Fibroblast of skin of right quadriceps (primary cell): ENCODE data around the gene TPPP.
A peak's percentile ranks its signal among the peaks of the same experiment; 100 is the strongest.
"Not testable (repeated sequence)": the region's sequence is repeated elsewhere in the genome, so short reads cannot be mapped to it uniquely, and the experiment has no call there.

Experiments
- DNase-seq: peaks from one replicate; pipeline ENCODE4 v3.0.0-alpha.2; 2013

The TPPP gene

DNA sequence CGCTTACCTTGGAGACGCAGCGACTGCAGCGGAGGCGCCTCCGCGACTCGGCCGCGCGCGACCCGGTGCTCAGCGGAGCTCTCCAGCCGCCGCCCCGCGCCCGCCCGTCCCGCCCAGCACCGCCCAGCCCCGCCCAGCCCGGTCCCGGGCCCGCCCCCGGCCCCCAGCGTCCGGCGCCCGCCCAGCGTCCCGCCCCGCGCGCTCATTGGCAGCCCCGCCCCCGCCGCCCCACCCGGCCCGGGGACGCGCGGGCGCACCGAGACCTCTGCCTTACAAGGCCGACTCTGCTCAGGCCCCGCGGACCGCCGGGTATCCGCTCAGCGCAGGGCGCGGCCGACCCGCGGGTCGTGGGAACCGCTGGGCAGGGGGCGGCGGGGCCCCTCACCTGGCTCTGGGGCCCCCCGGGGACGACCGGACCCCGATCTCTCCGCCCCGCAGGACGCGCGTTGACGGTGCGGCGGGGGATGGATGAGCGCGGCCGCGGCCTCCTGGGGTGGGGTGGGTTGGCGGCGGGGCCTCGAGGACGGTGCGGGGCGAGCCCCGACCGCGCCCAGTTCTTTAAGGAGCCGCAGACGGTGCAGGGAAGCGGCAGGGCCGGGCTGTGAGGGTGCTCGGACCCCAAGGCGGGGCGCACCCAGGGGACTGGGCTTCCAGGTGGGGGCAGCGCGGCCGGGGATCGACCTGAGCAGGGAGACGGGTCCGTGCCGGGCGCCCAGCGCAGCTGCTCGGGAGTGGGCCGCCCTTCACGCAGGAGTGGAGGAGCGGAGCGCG lies at the start of gene TPPP:
Gene TPPP (minus strand): TSS at position 82 of the 771 bp plus-strand sequence. CDS start 15,292 bp downstream, outside the sequence.
- DNase-seq, result peak; percentile 23

DNA sequence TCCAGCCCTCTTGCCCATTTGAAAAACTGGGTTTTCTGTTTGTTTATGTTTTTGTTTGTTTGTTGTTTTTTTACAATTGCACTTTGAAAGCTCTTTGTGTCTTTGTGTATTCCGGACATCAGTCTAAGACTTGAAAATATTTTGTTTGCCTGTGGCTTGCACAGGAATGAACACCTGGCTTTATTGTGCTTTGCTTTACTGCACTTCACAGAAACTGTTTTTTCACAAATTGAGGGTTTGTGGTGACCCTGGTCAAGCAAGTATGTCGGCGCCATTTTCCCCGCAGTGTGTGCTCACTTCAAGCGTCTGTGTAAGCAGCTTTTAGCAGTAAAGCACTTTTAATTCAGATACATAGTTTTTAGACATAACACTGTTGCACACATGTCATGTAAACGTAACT lies 49.1 kb upstream of the TPPP start:
- DNase-seq, result not testable (repeated sequence)

DNA sequence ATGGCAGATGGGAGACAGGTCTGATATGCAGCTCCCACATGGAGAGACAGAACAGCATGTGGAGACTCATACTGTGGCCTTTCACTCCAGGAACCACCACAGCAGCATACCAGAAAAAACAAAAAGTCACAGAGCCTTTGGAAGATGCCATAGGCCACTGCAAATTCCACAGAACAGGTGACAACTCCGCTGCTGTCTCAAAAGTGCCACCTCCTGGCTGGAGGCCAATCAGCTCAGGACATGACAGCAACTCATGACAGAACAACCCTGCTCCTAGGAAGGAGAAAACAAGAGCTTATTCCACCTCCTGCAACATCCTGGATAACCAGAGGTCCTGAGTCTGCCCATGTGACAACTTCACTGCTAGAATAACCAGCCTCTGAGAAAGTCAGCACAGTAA lies 41.0 kb upstream of the TPPP start:
- DNase-seq, result not testable (repeated sequence)

DNA sequence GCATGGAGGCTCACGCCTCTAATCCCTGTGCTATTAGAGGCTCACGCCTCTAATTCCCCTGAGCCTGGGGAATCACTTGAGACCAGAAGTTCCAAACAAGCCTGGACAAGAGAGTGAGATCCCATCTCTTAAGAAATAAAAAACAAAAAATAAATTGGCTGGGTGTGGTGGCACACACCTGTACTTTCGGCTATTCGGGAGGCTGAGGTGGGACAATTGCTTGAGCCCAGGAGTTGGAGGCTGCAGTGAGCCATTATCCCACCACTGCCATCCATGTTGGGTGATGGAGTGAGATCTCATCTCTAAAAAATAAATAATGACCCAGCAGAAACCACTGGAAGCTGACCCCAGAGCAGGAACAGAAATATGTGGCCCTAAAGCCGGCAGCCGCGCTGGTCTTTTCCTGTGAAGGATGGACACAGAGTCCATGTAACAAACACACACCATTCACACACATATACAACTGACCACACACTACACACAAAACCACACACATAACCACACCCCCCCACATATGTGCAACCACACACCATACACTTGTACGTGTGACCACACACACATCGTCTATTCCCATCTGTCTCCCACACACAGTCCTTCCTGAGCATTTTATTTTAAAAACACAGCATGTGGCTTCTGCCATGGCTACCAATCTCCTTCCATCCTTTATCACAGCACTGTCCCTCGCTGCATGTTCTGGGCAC lies 39.8 kb upstream of the TPPP start:
- DNase-seq, result not testable (repeated sequence)

DNA sequence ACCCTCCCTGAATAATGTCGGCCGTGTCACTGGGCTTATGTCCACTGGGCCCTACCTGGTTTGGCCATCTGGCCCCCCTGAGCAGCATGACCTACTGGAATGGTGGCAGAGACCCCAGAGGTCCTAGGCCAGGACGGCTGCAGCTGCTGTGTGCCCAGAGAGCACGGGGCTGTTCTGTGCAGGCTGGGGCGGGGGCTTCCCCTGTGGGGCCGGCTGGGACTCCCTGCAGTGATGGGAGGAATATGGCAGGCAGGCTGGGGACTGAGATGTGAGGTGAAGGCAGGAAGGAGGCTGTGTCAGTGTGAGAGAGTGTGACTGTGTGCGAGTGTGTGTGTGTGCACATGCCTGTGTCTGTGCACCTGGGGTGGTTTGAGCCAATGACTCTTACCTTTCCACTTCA lies 36.1 kb upstream of the TPPP start:
- not testable (repeated sequence) for DNase-seq

DNA sequence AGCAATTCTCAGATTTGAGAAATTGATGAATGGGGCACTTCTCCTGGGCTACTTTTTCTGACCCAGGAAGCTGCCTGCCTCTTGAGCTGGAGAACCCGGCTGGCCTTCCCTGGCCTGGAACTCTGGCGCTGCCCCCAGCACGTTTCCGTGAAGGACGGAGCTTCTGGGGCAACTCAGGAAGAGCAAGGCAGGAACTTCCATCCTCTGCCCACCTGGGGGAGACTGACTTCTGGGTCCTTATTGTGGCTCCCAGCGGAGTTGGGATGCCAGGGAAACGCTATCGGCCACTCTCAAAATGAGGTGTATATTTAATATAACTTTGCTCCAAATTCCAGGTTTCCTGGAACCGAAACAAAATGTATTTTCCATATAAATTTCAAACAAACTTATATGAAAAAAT lies 33.9 kb upstream of the TPPP start:
- not testable (repeated sequence) for DNase-seq

DNA sequence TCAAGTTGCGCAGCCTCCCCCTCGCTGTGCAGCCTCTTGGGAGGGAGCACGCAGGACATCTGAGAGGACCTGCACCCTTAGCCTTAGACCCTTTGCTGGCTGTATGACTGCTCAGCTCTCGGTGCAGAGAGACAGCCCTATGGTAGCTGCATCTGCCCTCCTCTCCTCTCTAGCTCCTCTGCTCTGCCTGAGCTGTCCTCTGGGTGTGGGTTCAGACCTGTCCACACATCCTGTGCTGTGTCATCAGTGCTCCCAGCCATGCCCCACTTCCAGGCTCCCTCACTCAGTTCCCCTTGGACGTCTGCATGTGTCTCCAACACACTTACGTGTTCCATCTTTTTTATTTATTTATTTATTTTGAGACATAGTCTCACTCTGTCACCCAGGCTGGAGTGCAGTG lies 30.7 kb upstream of the TPPP start:
- not testable (repeated sequence) for DNase-seq

DNA sequence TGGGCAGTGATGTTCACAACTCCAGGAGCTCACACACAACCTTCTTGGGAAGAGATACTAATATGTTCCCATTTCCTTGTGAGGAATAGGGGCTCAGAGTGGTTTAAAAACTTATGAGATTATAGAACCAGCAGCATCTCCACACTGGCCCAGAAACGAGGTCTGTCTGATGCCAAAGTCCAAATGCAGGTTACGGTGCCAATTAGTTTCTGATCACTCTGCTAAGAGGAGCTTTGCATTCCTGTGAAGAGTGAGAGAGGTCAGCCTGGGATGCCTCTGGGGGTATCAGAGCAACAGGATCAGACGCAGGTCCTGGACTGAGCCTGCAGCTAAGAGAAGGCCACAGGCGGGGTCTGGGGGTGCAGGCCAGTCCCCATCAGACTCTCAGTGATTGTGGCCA lies 30.2 kb upstream of the TPPP start:
- DNase-seq, result not testable (repeated sequence)

DNA sequence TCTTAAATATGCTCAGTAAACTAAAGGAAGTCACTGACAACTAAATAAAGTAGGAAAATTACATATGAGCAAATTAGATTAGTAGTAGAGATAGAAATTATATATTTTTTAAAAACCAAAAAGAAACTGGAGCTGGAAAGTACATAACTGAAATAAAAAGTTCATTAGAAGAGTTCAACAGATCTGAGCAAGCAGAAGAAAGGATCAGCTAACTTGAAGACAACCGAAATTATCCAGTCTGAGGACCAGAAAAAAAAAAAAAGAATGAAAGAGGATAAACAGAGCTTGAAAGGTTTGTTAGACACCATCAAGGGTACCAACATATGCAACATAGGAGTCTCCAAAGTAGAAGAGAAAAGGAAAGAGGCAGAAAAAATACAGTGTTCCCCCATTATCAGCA lies 26.2 kb upstream of the TPPP start:
- not testable (repeated sequence) for DNase-seq

DNA sequence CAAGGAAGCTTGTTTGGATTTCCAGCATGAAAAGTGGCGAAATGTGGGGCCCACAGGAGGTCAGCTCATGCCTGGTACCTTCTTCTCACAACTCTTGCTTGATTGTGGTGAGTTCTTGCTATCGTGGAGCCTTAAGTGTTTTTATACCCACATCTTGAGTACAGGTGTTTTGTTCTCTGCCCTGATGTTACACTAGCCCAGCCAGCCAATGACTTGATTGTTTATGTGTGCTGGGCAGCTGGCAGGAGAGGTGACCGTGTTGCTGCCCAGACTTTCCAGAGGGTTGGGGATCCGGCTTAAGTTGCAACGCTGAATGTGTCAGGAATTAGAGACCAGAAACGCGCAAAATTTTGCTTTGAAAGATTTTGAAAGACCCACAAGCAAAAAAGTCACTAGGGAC lies 24.0 kb upstream of the TPPP start:
- no peak for DNase-seq

DNA sequence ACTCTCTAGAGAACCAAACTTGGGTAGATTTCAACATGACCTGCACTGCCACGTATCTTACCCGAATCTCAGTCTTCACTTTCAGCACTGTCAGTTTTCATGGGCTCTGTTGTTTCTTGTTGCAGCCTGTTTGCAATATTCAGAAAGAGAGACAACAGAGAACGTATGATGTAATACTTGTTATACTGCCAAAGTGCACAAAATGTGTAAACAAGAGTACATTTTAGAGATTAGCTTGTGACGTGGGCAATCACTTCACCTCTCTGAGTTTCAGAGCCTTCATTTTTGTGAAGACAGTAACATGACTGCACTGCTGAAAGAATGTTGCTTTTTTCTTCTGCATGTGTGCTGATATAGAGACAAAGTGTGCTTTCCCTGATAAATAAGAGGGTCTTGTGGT lies 23.6 kb upstream of the TPPP start:
- not testable (repeated sequence) for DNase-seq

DNA sequence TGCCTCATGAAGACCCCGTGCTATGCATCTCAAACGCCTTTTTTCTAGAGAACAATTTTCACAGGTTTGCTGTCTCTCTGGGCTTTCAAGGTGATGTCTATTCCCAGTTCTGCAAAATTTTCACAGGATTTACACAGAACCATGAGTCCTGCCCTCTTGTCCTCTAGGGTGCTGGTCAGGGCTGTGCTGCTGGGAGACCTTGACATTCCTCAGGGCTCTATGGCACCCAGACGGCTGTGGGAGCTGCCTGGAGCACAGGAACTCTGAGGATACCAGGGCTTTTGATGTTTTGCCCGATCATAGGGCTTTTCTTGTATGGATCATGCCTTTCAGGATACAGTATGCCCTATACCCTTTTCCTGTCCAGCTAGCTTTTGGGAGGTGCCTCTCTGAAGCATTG lies 22.5 kb upstream of the TPPP start:
- DNase-seq, result not testable (repeated sequence)

DNA sequence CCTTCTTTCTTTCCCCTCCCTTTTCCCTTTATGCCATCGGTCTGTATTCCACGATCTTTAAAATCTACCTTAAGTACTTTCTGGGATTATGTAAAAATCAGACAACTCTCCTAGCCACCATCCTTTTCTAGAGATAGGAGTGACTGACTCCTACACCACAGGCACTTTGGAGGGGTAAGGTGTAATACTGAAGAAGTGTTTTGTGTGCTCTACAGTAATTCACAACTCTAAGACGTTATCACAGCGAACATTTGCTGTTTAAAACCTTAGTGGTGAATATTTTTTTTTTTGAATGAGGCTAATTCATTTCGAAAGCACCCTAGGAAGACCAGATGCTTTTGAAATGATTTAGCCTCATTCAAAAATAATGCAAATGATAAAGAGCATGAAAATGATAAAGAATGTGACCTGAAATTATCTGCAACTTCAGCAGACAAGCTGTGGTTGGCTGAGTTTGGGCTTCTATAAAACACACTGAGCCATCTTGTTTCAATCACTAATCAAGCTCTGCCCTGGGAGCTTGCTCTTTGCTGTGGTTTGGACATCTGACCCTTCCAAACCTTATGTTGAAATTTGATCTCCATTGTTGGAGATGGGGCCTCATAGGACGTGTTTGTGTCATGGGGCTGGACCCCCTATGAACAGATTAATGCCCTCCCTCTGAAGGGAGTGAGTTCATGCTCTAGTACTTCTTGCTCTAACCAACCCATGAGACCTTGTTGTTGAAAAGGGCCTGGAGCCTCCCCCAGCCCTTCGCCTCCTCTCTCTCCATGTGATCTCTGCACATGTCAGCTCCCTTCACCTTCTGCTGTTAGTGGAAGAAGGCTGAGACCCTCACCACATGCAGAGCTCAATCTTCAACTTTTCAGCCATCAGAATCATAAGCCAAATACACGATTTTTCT lies 21.3 kb upstream of the TPPP start:
- DNase-seq, result not testable (repeated sequence)

DNA sequence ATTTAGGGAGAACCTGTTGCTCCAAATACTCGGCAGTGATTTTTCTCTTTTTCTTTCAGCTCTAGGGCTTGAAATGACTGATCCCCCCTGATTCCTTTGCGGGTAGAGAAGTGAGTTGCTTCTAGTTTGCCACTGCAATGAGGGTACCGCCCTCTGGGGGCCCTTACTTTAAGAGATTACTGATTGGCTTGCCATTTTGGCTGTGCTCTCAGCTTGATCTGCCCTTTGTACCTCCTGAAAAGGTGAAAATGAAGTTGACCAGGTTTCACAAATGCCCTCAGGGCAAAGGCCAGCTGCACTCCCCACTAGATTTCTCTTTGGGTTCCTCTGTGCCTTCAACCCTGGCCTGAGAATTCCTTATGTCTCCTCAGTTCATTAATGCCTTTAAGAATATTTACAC lies 20.5 kb upstream of the TPPP start:
- DNase-seq, result not testable (repeated sequence)

DNA sequence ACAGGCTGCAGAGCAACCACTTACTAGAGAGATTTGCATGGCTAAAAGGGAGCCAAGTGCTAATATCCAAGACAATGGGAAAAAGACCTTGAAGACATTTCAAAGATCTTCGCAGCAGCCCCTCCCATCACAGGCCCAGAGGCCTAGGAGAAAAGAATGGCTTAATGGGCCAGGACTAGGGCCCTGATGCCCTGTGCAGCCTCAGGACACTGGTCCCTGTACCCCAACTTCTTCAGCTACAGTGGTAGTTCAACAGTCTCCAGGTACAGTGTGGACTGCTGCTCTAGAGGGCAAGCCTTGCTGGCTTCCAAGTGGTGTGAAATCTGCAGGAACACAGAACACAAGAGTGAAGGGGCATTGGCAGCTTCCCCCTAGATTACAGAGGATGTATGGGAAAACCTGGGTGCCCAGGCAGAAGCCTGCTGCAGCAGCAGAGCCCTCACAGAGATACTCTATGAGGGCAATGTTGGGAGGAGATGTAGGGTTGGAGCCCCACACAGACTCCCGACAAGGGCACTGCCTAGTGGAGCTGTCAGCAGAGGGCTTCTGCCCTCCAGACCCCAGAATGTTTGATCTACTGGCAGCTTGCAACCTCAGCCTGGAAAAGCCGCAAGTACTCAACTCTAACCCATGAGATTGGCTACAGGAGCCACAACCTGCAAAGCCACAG lies 15.8 kb upstream of the TPPP start:
- not testable (repeated sequence) for DNase-seq

DNA sequence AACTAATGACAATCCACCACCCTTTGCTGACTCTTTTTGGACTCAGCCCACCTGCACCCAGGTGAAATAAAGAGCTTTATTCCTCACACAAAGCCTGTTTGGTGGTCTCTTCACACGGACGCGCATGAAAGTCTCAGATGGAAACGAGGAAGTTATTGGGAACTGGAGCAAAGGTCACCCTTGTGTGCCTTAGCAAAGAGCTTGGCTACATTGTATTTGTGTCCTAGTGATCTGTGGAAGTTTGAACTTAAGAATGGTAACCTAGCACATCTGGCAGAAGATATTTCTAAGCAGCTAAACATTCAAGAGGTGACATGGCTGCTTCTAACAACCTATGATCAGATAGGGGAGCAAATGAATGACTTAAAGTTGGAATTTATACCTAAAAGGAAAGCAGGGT lies 15.2 kb upstream of the TPPP start:
- not testable (repeated sequence) for DNase-seq

DNA sequence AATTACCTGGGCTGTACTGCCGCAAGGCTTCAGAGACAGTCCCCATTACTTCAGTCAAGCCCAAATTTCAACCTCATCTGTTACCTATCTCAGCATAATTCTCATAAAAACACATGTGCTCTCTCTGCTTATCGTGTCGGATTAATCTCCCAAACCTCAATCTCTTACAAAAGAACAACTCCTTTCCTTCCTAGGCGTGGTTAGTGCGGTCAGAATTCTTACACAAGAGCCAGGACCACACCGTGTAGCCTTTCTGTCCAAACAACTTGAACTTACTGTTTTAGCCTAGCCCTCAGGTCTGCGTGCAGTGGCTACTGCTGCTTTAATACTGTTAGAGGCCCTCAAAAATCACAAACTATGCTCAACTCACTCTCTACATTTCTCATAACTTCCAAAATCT lies 13.0 kb upstream of the TPPP start:
- DNase-seq, result not testable (repeated sequence)

DNA sequence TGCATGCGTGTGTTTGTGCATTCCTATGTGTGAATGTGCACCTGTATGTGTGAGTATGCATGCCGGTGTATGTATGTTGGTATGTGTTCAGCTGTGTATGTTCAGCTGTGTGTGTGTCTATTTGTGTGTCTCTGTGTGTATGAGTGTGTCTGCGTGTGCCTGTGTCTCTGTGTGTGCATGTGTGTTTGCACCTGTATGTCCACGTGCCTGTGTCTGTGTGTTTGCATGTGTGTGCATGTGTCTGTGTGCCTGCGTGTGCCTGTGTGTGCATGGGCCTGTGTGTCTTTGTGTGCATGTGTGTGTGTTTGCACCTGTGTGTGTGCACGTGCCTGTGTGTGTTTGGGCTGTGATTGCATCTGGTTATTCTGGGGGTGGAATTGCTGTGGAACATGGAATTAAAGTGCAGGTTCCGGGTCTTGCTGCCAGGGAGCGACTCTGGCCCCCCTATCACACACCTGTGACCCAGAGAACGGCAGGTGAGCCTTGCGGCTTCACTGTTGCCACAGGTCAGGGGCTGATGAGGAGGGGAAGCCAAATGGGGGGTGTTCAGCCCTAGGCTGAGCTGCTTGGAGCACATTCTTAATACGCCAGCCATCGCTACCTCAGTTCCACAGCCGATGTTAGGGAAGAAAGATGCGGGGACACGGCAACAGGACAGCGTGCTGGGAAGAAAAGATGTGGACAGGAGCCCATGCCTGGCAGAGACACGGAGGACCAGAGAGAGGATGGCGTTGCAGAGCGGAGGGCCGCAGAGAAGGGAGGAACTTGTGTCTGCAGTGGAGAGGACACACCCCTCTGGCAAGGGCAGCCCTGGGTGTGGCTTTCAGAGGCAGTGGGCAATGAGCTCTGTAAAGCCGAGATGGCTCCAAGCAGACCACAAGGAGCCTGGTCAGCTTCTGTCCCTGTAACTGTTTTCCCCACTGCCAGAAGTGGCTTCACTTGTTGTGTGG lies 3.9 kb upstream of the TPPP start:
- not testable (repeated sequence) for DNase-seq

DNA sequence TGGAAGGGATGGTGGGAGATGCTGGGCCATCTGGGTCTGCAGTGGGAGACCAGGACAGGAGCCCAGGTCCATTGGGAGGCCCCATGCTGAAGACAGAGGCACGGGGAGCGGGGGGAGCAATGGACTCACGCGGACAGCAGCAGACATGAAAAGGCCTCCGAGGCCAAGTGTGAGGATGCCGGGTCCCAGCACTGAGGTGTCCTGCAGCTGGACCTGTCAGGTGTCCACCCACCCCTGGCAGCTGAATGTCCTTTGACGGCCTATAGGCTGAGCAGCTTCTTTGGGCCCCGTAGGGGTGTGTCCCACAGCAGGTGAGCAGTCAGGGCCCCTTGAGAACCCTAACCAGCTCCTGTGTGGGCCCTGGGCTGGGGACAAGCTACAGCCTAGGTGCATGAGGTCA lies 3.0 kb upstream of the TPPP start:
- DNase-seq, result not testable (repeated sequence)

DNA sequence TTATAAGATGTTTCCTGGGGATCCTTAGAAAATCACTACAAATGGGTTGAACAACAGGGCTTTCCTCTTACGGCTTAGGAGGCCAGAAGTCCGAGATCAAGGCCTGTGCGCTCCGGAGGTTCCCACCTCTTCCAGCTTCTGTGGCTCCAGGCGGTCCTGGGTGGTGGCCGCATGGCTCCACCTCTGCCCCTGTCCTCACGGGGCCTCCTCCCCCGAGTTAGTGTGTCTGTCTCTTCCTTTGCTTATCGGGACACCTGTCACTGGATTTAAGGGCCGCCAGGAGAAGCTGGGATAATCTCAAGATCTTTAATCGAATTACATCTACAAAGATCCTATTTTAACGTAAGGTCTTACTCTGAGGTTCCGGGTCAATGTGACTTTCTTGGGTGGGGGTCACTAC lies 2.3 kb upstream of the TPPP start:
- DNase-seq, result not testable (repeated sequence)

DNA sequence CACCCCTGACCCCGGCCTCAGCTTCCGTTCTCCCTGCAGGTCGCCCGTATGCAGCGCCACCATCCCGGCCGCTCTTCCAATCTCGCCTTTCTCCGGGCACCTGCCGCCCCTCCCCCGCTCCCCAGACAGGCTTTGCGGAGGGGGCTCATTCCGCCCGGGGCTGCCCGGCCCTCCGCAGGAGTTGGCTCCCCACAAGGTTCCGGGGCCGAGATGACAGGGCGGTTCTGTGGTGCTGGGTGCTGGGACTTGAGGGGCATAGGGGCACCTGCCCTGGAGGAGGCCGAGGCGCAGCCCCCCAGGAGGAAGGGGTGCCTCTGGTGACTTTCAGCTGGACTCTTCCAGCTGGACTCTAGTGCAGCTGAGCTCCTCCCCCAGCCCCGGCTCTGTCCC lies 885 bp upstream of the TPPP start:
- not testable (repeated sequence) for DNase-seq
